ENCODE results near the gene ENOX1.

ENOX1 gene

GRCh38 chr13:43229506-43229905, 557.3 kb downstream of the ENOX1 start:
- no peak for DNase-seq

- DNase-seq = no peak
Observed at GRCh38 chr13:43227721-43228120, 559.1 kb downstream of the ENOX1 start.

GRCh38 chr13:43223216-43223615, 563.6 kb downstream of the ENOX1 start:
- DNase-seq = no peak

- DNase-seq = no peak
Observed at GRCh38 chr13:43222086-43222485, 564.7 kb downstream of the ENOX1 start.

GRCh38 chr13:43221611-43222010, 565.2 kb downstream of the ENOX1 start:
- no peak for DNase-seq

- DNase-seq = no peak
Observed at GRCh38 chr13:43220873-43221595, 565.7 kb downstream of the ENOX1 start.

GRCh38 chr13:43214124-43214523, 572.6 kb downstream of the ENOX1 start:
- DNase-seq = no peak

GRCh38 chr13:43206838-43207237, 579.9 kb downstream of the ENOX1 start:
- DNase-seq = no peak

GRCh38 chr13:43205416-43205815, 581.4 kb downstream of the ENOX1 start:
- DNase-seq = no peak

GRCh38 chr13:43204591-43204990, 582.2 kb downstream of the ENOX1 start:
- no peak for DNase-seq

GRCh38 chr13:43203781-43204180, 583.0 kb downstream of the ENOX1 start:
- no peak for DNase-seq

GRCh38 chr13:43200736-43201135, 586.0 kb downstream of the ENOX1 start:
- no peak for DNase-seq

GRCh38 chr13:43200307-43200706, 586.5 kb downstream of the ENOX1 start:
- DNase-seq = no peak

GRCh38 chr13:43196750-43197370, 589.9 kb downstream of the ENOX1 start:
- DNase-seq = no peak

- no peak for DNase-seq
Observed at GRCh38 chr13:43196086-43196621, 590.6 kb downstream of the ENOX1 start.

GRCh38 chr13:43195551-43195950, 591.2 kb downstream of the ENOX1 start:
- DNase-seq = no peak

- DNase-seq = no peak
Observed at GRCh38 chr13:43195112-43195511, 591.7 kb downstream of the ENOX1 start.

GRCh38 chr13:43193789-43194420, 592.9 kb downstream of the ENOX1 start:
- DNase-seq = no peak

GRCh38 chr13:43191546-43191945, 595.2 kb downstream of the ENOX1 start:
- no peak for DNase-seq

GRCh38 chr13:43185226-43185625, 601.5 kb downstream of the ENOX1 start:
- DNase-seq = no peak

- DNase-seq = no peak
Observed at GRCh38 chr13:43180837-43181236, 605.9 kb downstream of the ENOX1 start.

GRCh38 chr13:43180036-43180660, 606.6 kb downstream of the ENOX1 start:
- DNase-seq = no peak

GRCh38 chr13:43171489-43171888, 615.3 kb downstream of the ENOX1 start:
- no peak for DNase-seq

GRCh38 chr13:43170506-43170905, 616.3 kb downstream of the ENOX1 start:
- DNase-seq = no peak

Measured in activated CD4-positive, alpha-beta T cell treated with anti-CD3 and anti-CD28 coated beads, Interleukin-2, amount 50 U/mL, for 4 hours (primary cell).